ENCODE data around the gene GBE1. TPM values are rescaled to one million over a fixed set of nuclear protein-coding genes. Genes with fewer than 3 reads are reported as not detected.

The GBE1 gene
- polyA plus RNA-seq, 3 donors: 7.7 to 21.7 (median 19.1) TPM

DNA sequence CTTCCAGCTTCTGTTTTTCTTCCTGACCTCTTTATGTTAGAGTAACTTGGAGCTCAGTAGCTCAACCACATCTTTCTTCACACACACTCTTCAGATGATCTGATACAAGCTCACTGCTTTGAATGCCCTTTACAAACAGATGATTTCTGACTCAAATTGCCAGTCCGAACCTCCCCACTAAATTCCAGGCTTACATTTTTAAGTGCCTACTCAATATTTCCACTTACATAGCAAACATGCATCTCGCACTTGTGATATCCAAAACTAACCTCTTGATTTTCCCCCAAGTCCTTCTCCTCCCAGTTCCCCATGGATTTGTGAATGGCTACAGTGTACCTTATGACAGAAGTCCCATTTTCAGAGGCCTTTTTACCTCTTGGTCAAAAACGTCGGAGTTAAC lies 139.1 kb downstream of the GBE1 start:
- no peaks in the 10 kb centered on the region for H3K36me3 ChIP-seq (replicated peaks in 1 of 2; ENCODE audit: control insufficient read depth in 1 of 2, insufficient read depth in 2 of 2, low read length in 2 of 2)
- no peak overlapping the region for H3K4me2 ChIP-seq (replicated peaks; ENCODE audit: extremely low read depth, low read length, poor library complexity, severe bottlenecking)

DNA sequence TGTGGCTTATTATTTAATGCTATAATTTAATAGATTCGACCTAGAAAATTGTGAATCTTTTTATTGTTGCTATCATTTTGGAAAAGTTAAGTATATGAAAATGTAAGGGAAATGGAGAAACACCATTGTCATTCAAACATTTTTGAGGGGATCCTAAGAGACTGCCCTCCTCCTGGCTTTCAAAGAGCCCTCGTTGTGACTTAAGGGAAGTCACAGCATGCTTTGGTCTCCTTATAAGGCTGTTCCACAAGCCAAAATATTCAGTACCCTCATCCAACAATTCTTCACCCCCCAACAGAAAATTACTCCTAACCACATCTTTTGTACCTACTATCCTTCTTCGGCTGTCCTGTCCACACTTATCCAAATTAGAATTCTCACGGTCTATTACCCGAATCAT lies 140.2 kb downstream of the GBE1 start:
- H3K9me3 Mint-ChIP-seq: peaks cover 0 to 5% (median 0%) of the 10 kb centered on the region in 7 donors
- no peak overlapping the region for H3K9ac ChIP-seq (ENCODE audit: insufficient read depth, low read length, poor library complexity, severe bottlenecking)
- no peak overlapping the region for H3K27ac Mint-ChIP-seq
- no peak overlapping the region for H2AFZ ChIP-seq (ENCODE audit: insufficient read depth, low read depth, low read length, poor library complexity, severe bottlenecking)
- H3K36me3 Mint-ChIP-seq: peaks cover 0 to 4% of the 10 kb centered on the region in 2 donors
- no peaks in the 10 kb centered on the region for H3K4me1 ChIP-seq (ENCODE audit: control insufficient read depth in 1 of 2, insufficient read depth in 2 of 2, low read length in 2 of 2)
- no peaks in the 10 kb centered on the region for H3K27me3 ChIP-seq (ENCODE audit: control insufficient read depth in 2 of 2, insufficient read depth in 2 of 2, low read length in 2 of 2)
- intact Hi-C loops (cut with micrococcal nuclease): no loop called here
- no peaks in the 10 kb centered on the region for H3K36me3 ChIP-seq (replicated peaks in 1 of 2; ENCODE audit: control insufficient read depth in 1 of 2, insufficient read depth in 2 of 2, low read length in 2 of 2)
- H3K27me3 Mint-ChIP-seq (ENCODE audit: low read depth in 3 of 3): no peaks in the 10 kb centered on the region
- no peaks in the 10 kb centered on the region for H3K9me3 ChIP-seq (replicated peaks in 1 of 2; ENCODE audit: control insufficient read depth in 1 of 2, insufficient read depth in 1 of 2, low read length in 2 of 2)
- H3K27ac ChIP-seq (ENCODE audit: low read depth in 1 of 2, low read length in 2 of 2): no peak overlapping the region
- 92% methylated on average over 4 of the region's 5 CpGs for WGBS (ENCODE audit: insufficient coverage)
- TF ChIP-seq, protein P1, sequence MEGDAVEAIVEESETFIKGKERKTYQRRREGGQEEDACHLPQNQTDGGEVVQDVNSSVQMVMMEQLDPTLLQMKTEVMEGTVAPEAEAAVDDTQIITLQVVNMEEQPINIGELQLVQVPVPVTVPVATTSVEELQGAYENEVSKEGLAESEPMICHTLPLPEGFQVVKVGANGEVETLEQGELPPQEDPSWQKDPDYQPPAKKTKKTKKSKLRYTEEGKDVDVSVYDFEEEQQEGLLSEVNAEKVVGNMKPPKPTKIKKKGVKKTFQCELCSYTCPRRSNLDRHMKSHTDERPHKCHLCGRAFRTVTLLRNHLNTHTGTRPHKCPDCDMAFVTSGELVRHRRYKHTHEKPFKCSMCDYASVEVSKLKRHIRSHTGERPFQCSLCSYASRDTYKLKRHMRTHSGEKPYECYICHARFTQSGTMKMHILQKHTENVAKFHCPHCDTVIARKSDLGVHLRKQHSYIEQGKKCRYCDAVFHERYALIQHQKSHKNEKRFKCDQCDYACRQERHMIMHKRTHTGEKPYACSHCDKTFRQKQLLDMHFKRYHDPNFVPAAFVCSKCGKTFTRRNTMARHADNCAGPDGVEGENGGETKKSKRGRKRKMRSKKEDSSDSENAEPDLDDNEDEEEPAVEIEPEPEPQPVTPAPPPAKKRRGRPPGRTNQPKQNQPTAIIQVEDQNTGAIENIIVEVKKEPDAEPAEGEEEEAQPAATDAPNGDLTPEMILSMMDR (IDR thresholded peaks at IDR 0.05): no peak
- no peak overlapping the region for H3K4me2 ChIP-seq (replicated peaks; ENCODE audit: extremely low read depth, low read length, poor library complexity, severe bottlenecking)
- no peaks in the 10 kb centered on the region for H4K20me1 ChIP-seq (ENCODE audit: insufficient read depth, low read length)
- no peaks in the 10 kb centered on the region for H3K4me1 Mint-ChIP-seq
- no peak overlapping the region for H3K4me3 ChIP-seq (replicated peaks in 1 of 3; ENCODE audit: low read depth in 2 of 3, low read length in 3 of 3)
- no peak for DNase-seq
- no peak overlapping the region for H3K4me3 Mint-ChIP-seq
- no peaks in the 10 kb centered on the region for H3K79me2 ChIP-seq (ENCODE audit: insufficient read depth, low read length)

More for the DNA sequence above, 139.1 kb downstream of the GBE1 start:
- no peak overlapping the region for H3K4me3 Mint-ChIP-seq
- 90% methylated on average over 2 of the region's 4 CpGs for WGBS (ENCODE audit: insufficient coverage)
- TF ChIP-seq, protein P1 (IDR thresholded peaks at IDR 0.05): no peak
- no peaks in the 10 kb centered on the region for H3K27me3 ChIP-seq (ENCODE audit: control insufficient read depth in 2 of 2, insufficient read depth in 2 of 2, low read length in 2 of 2)
- H3K27me3 Mint-ChIP-seq (ENCODE audit: low read depth in 3 of 3): no peaks in the 10 kb centered on the region
- no peak overlapping the region for H3K27ac Mint-ChIP-seq
- no peaks in the 10 kb centered on the region for H3K4me1 ChIP-seq (ENCODE audit: control insufficient read depth in 1 of 2, insufficient read depth in 2 of 2, low read length in 2 of 2)
- intact Hi-C loops (cut with micrococcal nuclease): no loop called here
- no peaks in the 10 kb centered on the region for H3K9me3 ChIP-seq (replicated peaks in 1 of 2; ENCODE audit: control insufficient read depth in 1 of 2, insufficient read depth in 1 of 2, low read length in 2 of 2)
- no peak overlapping the region for H2AFZ ChIP-seq (ENCODE audit: insufficient read depth, low read depth, low read length, poor library complexity, severe bottlenecking)
- no peak overlapping the region for H3K27ac ChIP-seq (ENCODE audit: low read depth in 1 of 2, low read length in 2 of 2)
- H3K79me2 ChIP-seq (ENCODE audit: insufficient read depth, low read length): no peaks in the 10 kb centered on the region
- no peak for DNase-seq
- H3K4me3 ChIP-seq (replicated peaks in 1 of 3; ENCODE audit: low read depth in 2 of 3, low read length in 3 of 3): no peak overlapping the region
- peaks cover 0 to 4% of the 10 kb centered on the region in 2 donors for H3K36me3 Mint-ChIP-seq
- no peaks in the 10 kb centered on the region for H4K20me1 ChIP-seq (ENCODE audit: insufficient read depth, low read length)
- no peaks in the 10 kb centered on the region for H3K4me1 Mint-ChIP-seq
- H3K9me3 Mint-ChIP-seq: peaks cover 0 to 5% (median 0%) of the 10 kb centered on the region in 7 donors
- no peak overlapping the region for H3K9ac ChIP-seq (ENCODE audit: insufficient read depth, low read length, poor library complexity, severe bottlenecking)

Data from CD14-positive monocyte (primary cell).